Uterus (tissue), 2 donors: ENCODE measurements around the gene MYH1.

Source experiments
- CTCF ChIP-seq, 4 experiments: fragments of 200-600 bp in 2 of 4; fragments of 450-650 bp in 2 of 4; sonication (generic) in 2 of 4; IDR thresholded peaks; one replicate each; pipeline ENCODE4 v1.5.1; 2016 to 2019; ENCODE audit warnings: antibody characterized with exemption in 4 of 4, mild to moderate bottlenecking in 2 of 4, moderate library complexity in 1 of 4
- POLR2A ChIP-seq, 2 donors: fragments of 450-650 bp; IDR thresholded peaks; one replicate each; pipeline ENCODE4 v1.6.1; 2016; ENCODE audit warnings: antibody characterized with exemption in 2 of 2, mild to moderate bottlenecking in 1 of 2, moderate library complexity in 1 of 2

GRCh38 chr17:10521949-10522348, 3.6 kb upstream of the MYH1 start:
- TF ChIP-seq CTCF (IDR thresholded peaks at IDR 0.05) (no peak), POLR2A (IDR thresholded peaks at IDR 0.05) (no peak)
